Endothelial cell of umbilical vein (primary cell): ENCODE data around the gene RGS1. TPM values are rescaled to one million over a fixed set of nuclear protein-coding genes. Genes with fewer than 3 reads are reported as not detected.

ENCODE experiments used
- BruUV-seq: library from RNA; stranded (reverse); fragments of 400-500 nt; replicated peaks from 2 replicates; lab custom pipeline; 2021; lab: Mats Ljungman, UMichigan
- CTCF ChIA-PET: fragments of 300-600, 350-600 bp; sonication (Branson Sonifier 250); formaldehyde crosslinking; loops from one replicate; lab custom pipeline; 2021; ENCODE audit warnings: antibody characterized with exemption, inconsistent platforms; lab: Charles Lee
- POLR2A ChIA-PET: fragments of 300-600, 350-600 bp; sonication (Branson Sonifier 250); formaldehyde crosslinking; loops from one replicate; lab custom pipeline; 2021; ENCODE audit warnings: antibody characterized with exemption, inconsistent platforms; lab: Charles Lee
- DNase-seq: peaks from one replicate; pipeline ENCODE4 v3.0.0-alpha.2; 2011; ENCODE audit warnings: low read depth, low spot score
- FAIRE-seq: peaks from 2 replicates; lab custom pipeline; 2011; peaks lifted over from hg19 to GRCh38; lab: Jason Lieb, UNC
- H2AFZ ChIP-seq: 2 replicates; pipeline ENCODE4 v1.6.0; 2012; ENCODE audit warnings: low read depth, low read length, control low read depth, inconsistent platforms
- H3K27ac ChIP-seq: 2 replicates; pipeline ENCODE4 v1.5.1; 2011; ENCODE audit warnings: low read depth, mild to moderate bottlenecking, control low read depth, low read length, moderate library complexity; ENCODE audit not compliant: insufficient read depth
- H3K27me3 ChIP-seq, 2 experiments: 2 replicates each; pipeline versions ENCODE4 v1.6.0 to v1.6.1; 2011; ENCODE audit warnings: low read length in 2 of 2, mixed read lengths in 1 of 2; ENCODE audit not compliant: control insufficient read depth in 2 of 2, insufficient read depth in 2 of 2
- H3K36me3 ChIP-seq, 2 experiments: 2 replicates in 1 of 2; 3 replicates in 1 of 2; pipeline ENCODE4 v1.5.1; 2011; ENCODE audit warnings: low read length in 2 of 2, mild to moderate bottlenecking in 1 of 2, moderate library complexity in 1 of 2; ENCODE audit not compliant: control insufficient read depth in 2 of 2, insufficient read depth in 2 of 2; ENCODE audit errors: extremely low read depth in 1 of 2
- H3K4me1 ChIP-seq: 3 replicates; pipeline ENCODE4 v1.5.1; 2011; ENCODE audit warnings: mild to moderate bottlenecking, low read length; ENCODE audit not compliant: control insufficient read depth, insufficient read depth; ENCODE audit errors: extremely low read depth
- H3K4me2 ChIP-seq: 2 replicates; pipeline ENCODE4 v1.6.1; 2011; ENCODE audit warnings: low read length, control low read depth, mixed read lengths; ENCODE audit not compliant: insufficient read depth
- H3K4me3 ChIP-seq, 3 experiments: fragments of 200-600 bp in 1 of 3; sonication (generic), shearing (Covaris generic) in 1 of 3; replicated peaks in 1 of 3; 2 replicates each; pipeline ENCODE4 v1.5.1; 2011 to 2016; ENCODE audit warnings: control low read depth in 3 of 3, low read length in 3 of 3, mild to moderate bottlenecking in 2 of 3, inconsistent platforms in 1 of 3, low read depth in 1 of 3, moderate library complexity in 1 of 3; ENCODE audit not compliant: insufficient read depth in 1 of 3
- H3K79me2 ChIP-seq: 2 replicates; pipeline ENCODE4 v1.6.0; 2012; ENCODE audit warnings: low read length, inconsistent platforms; ENCODE audit not compliant: control insufficient read depth, insufficient read depth
- H3K9ac ChIP-seq: replicated peaks from 2 replicates; pipeline ENCODE3; 2011; ENCODE audit warnings: low read length, control low read depth; ENCODE audit not compliant: insufficient read depth; ENCODE audit errors: extremely low read depth
- H3K9me1 ChIP-seq: replicated peaks from 3 replicates; pipeline ENCODE4 v1.6.0; 2011; ENCODE audit warnings: mild to moderate bottlenecking, low read length; ENCODE audit not compliant: control insufficient read depth, insufficient read depth; ENCODE audit errors: extremely low read depth
- H3K9me3 ChIP-seq: replicated peaks from 2 replicates; pipeline ENCODE4 v1.5.1; 2012; ENCODE audit warnings: low read length, inconsistent platforms; ENCODE audit not compliant: control insufficient read depth, insufficient read depth
- H4K20me1 ChIP-seq: replicated peaks from 2 replicates; pipeline ENCODE3; 2011; ENCODE audit warnings: mild to moderate bottlenecking, low read length; ENCODE audit not compliant: control insufficient read depth, insufficient read depth; ENCODE audit errors: extremely low read depth
- CTCF ChIP-seq, 2 donors: IDR thresholded peaks; 1 replicate in 1 of 2; 2 replicates in 1 of 2; pipeline ENCODE4 v1.5.1; 2011; ENCODE audit warnings: low read length in 2 of 2, mild to moderate bottlenecking in 2 of 2, moderate library complexity in 2 of 2, control low read depth in 1 of 2, inconsistent platforms in 1 of 2, low read depth in 1 of 2; ENCODE audit not compliant: insufficient read depth in 1 of 2; ENCODE audit errors: extremely low read depth in 1 of 2
- EZH2 ChIP-seq: IDR thresholded peaks from 2 replicates; pipeline ENCODE4 v1.6.1; 2012; ENCODE audit warnings: borderline replicate concordance, low read depth, mild to moderate bottlenecking, moderate library complexity, low read length, inconsistent platforms; ENCODE audit not compliant: severe bottlenecking
- FOS ChIP-seq: IDR thresholded peaks from 2 replicates; pipeline ENCODE4 v1.6.1; 2011; ENCODE audit warnings: mild to moderate bottlenecking, low read length, moderate library complexity, borderline replicate concordance; ENCODE audit not compliant: insufficient read depth
- GATA2 ChIP-seq: IDR thresholded peaks from 2 replicates; pipeline ENCODE4 v1.7.0; 2011; ENCODE audit warnings: low read depth, mild to moderate bottlenecking, moderate library complexity, mixed read lengths, low read length; ENCODE audit not compliant: insufficient read length, insufficient read depth
- JUN ChIP-seq: IDR thresholded peaks from 2 replicates; pipeline ENCODE4 v1.6.1; 2011; ENCODE audit warnings: borderline replicate concordance, low read depth; ENCODE audit not compliant: insufficient read length, insufficient read depth
- MYC ChIP-seq: IDR thresholded peaks from one replicate; pipeline ENCODE4 v1.6.1; 2011; ENCODE audit warnings: mild to moderate bottlenecking, low read depth, low read length
- POLR2A ChIP-seq: IDR thresholded peaks from 2 replicates; pipeline ENCODE4 v1.6.1; 2012; ENCODE audit warnings: low read depth, mild to moderate bottlenecking, control low read depth, low read length
- POLR2AphosphoS5 ChIP-seq: IDR thresholded peaks from 2 replicates; pipeline ENCODE4 v1.6.1; 2012; ENCODE audit warnings: low read depth, mild to moderate bottlenecking, control low read depth, low read length, moderate library complexity; ENCODE audit not compliant: insufficient read depth
- dilution Hi-C: fragments of 300-500 bp; cut with MboI; formaldehyde crosslinking; loops from one replicate; pipeline ENCODE4 v1.15.0; 2019; ENCODE audit warnings: low sequenced_read_pairs; ENCODE audit not compliant: extremely low pct_ligation_motif_present
- intact Hi-C: fragments of 100-400 bp; cut with micrococcal nuclease; formaldehyde crosslinking; loops from one replicate; pipeline ENCODE4 v1.10.0; 2022
- polyA plus RNA-seq, 4 experiments: library from polyadenylated mRNA; depleted of rRNA in 3 of 4; stranded (reverse) in 3 of 4; unstranded in 1 of 4; fragments of >200 nt; gene quantifications; 2 replicates each; pipeline versions ENCODE4 v1.2.1 to v1.2.3, GENCODE V29; 2011 to 2012; ENCODE audit warnings: missing spikeins in 1 of 4
- total RNA-seq: library from RNA; stranded (reverse); gene quantifications from 2 replicates; pipeline ENCODE4 v1.2.3, GENCODE V29; 2021
- TF ChIP-seq, protein P1 (sequence below): IDR thresholded peaks from 2 replicates; pipeline ENCODE4 v1.6.1; 2011; ENCODE audit not compliant: insufficient read depth, insufficient read length

RGS1 gene
- total and polyA plus RNA-seq, 2 donors (not counting 3 experiments of a cell fraction or from before 2014, with no cell fraction given) = not detected

DNA sequence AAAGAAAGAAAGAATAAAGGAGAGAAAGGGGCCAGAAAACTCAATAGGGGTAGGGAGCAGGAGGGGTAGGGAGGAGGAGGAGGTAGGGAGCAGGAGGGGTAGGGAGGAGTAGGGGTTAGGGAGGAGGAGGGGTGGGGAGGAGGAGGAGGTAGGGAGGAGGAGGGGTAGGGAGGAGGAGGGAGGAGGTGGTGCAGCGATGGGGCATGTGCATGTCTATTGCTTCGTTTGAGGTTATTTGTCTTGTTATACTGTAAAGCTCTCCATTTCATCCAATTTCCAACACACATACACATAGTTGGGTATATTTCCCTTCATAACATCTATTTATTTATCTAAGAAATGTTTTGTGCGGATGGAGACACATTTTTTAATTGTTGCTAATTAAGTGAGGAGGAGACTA is 19.7 kb downstream of the RGS1 start:
- DNase-seq (no peak), FAIRE-seq (no peak)
- no peaks in the 10 kb centered on the region for H4K20me1 ChIP-seq
- no peaks in the 10 kb centered on the region for H3K79me2 ChIP-seq
- no peaks in the 10 kb centered on the region for H3K9me1 ChIP-seq
- dilution Hi-C loops (loop anchor here (25.0 kb wide), 1 partner anchor 108 kb away; no protein-coding TSS in a partner anchor), intact Hi-C loops (no loop called here)
- POLR2A ChIA-PET = no interaction called here
- no peak overlapping the region for H3K4me2 ChIP-seq
- TF ChIP-seq JUN = no peak
- TF ChIP-seq CTCF (IDR thresholded peaks at IDR 0.05; ENCODE audit: extremely low read depth in 1 of 2, insufficient read depth in 1 of 2, low read depth in 1 of 2, low read length in 2 of 2) = no peak
- no peak for TF ChIP-seq MYC
- no peak for TF ChIP-seq EZH2
- no peak for TF ChIP-seq GATA2
- TF ChIP-seq FOS = no peak
- TF ChIP-seq, protein P1, sequence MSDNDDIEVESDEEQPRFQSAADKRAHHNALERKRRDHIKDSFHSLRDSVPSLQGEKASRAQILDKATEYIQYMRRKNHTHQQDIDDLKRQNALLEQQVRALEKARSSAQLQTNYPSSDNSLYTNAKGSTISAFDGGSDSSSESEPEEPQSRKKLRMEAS = no peak
- no peak for TF ChIP-seq POLR2A
- no peak for TF ChIP-seq POLR2AphosphoS5
- no peak overlapping the region for H2AFZ ChIP-seq
- BruUV-seq = no TSS peak
- no peak overlapping the region for H3K27ac ChIP-seq
- H3K36me3 ChIP-seq = no peaks in the 10 kb centered on the region
- no peaks in the 10 kb centered on the region for H3K9me3 ChIP-seq
- no peak overlapping the region for H3K9ac ChIP-seq
- H3K27me3 ChIP-seq = no peaks in the 10 kb centered on the region
- H3K4me3 ChIP-seq = no peak overlapping the region
- peaks cover 6% of the 10 kb centered on the region for H3K4me1 ChIP-seq
- CTCF ChIA-PET = interaction anchor here (0.6 to 2.9 kb wide), 3 partner anchors 11 to 118 kb away, joined by 3 to 11 read pairs (median 3); no protein-coding TSS in a partner anchor
